HCT116 (cell line): ENCODE data around the gene FAM83D. TPM values are rescaled to one million over a fixed set of nuclear protein-coding genes. Genes with fewer than 3 reads are reported as not detected.

ENCODE experiments used
- ATAC-seq: fragments of 200-7000 bp; cut with Tn5 transposase; 2 replicates; pipeline ENCODE4 v1.9.1; 2020; ENCODE audit warnings: mild to moderate bottlenecking, moderate library complexity
- BruUV-seq: library from RNA; stranded (reverse); fragments of 400-500 nt; replicated peaks from 2 replicates; lab custom pipeline; 2021; lab: Mats Ljungman, UMichigan
- CTCF ChIA-PET: fragments of 300-600 bp; sonication (Branson Sonifier 250); formaldehyde crosslinking; loops from one replicate; lab custom pipeline; 2021; ENCODE audit warnings: antibody characterized with exemption; lab: Charles Lee
- POLR2A ChIA-PET: fragments of 300-600, 350-600 bp; sonication (Branson Sonifier 250); formaldehyde crosslinking; loops from one replicate; lab custom pipeline; 2021; ENCODE audit warnings: antibody characterized with exemption; lab: Charles Lee
- RAD21 ChIA-PET, 2 experiments: fragments of 300-600 bp; sonication (Branson Sonifier 250); formaldehyde crosslinking; loops; one replicate each; lab custom pipeline; 2023; ENCODE audit warnings: low total read pairs in 2 of 2; ENCODE audit not compliant: uncharacterized antibody in 2 of 2, unreplicated experiment in 2 of 2, low non-redundant PET in 1 of 2; lab: Charles Lee
- DNase-seq: peaks from one replicate; pipeline ENCODE4 v3.0.0-alpha.2; 2010; ENCODE audit warnings: low read depth, low spot score
- H2AFZ ChIP-seq: fragments of 200-600 bp; shearing (Covaris generic), sonication (generic); 2 replicates; pipeline ENCODE4 v1.6.1; 2017; ENCODE audit warnings: low read depth, mixed run types, mixed read lengths, antibody characterized with exemption, low read length; ENCODE audit not compliant: poor library complexity, severe bottlenecking
- H3K27ac ChIP-seq: 2 replicates; pipeline ENCODE4 v1.5.1; 2012; ENCODE audit warnings: low read depth, low read length
- H3K27me3 ChIP-seq: fragments of 200-600 bp; sonication (generic); 2 replicates; pipeline ENCODE4 v1.6.1; 2016; ENCODE audit warnings: mixed run types, low read length, mixed read lengths; ENCODE audit not compliant: insufficient read depth
- H3K36me3 ChIP-seq, 2 experiments: fragments of 200-500 bp in 1 of 2; fragments of 200-600 bp in 1 of 2; sonication (Bioruptor generic) in 1 of 2; sonication (generic) in 1 of 2; 2 replicates each; pipeline versions ENCODE4 v1.5.1 to v1.6.1; 2014 to 2016; ENCODE audit warnings: low read length in 2 of 2, inconsistent platforms in 1 of 2, mixed read lengths in 1 of 2, mixed run types in 1 of 2; ENCODE audit not compliant: insufficient read depth in 2 of 2, control insufficient read depth in 1 of 2
- H3K4me1 ChIP-seq, 2 experiments: fragments of 200-600 bp in 1 of 2; sonication (generic) in 1 of 2; 2 replicates each; pipeline versions ENCODE4 v1.5.1 to v1.6.1; 2012 to 2017; ENCODE audit warnings: low read length in 2 of 2, inconsistent platforms in 1 of 2, mild to moderate bottlenecking in 1 of 2, mixed read lengths in 1 of 2, mixed run types in 1 of 2, moderate library complexity in 1 of 2; ENCODE audit not compliant: insufficient read depth in 2 of 2, control insufficient read depth in 1 of 2
- H3K4me2 ChIP-seq: fragments of 200-600 bp; sonication (generic); 2 replicates; pipeline ENCODE4 v1.6.1; 2017; ENCODE audit warnings: mixed run types, low read length, mixed read lengths
- H3K4me3 ChIP-seq, 2 experiments: fragments of 200-600 bp in 1 of 2; sonication (generic) in 1 of 2; replicated peaks in 1 of 2; 2 replicates each; pipeline ENCODE4 v1.5.1; 2011 to 2016; ENCODE audit warnings: low read length in 2 of 2, control low read depth in 1 of 2, low read depth in 1 of 2, mild to moderate bottlenecking in 1 of 2, mixed read lengths in 1 of 2, mixed run types in 1 of 2
- H3K79me2 ChIP-seq: fragments of 200-600 bp; sonication (generic); 2 replicates; pipeline ENCODE4 v1.6.1; 2017; ENCODE audit warnings: mild to moderate bottlenecking, mixed run types, low read length, moderate library complexity, mixed read lengths; ENCODE audit not compliant: insufficient read depth
- H3K9ac ChIP-seq: fragments of 200-600 bp; sonication (generic); 2 replicates; pipeline ENCODE4 v1.6.1; 2016; ENCODE audit warnings: low read length, mixed read lengths
- H3K9me2 ChIP-seq: fragments of 200-600 bp; sonication (generic), shearing (Covaris generic); 2 replicates; pipeline ENCODE4 v1.6.1; 2017; ENCODE audit warnings: mixed run types, mild to moderate bottlenecking, moderate library complexity; ENCODE audit not compliant: insufficient read depth
- H3K9me3 ChIP-seq, 2 experiments: fragments of 200-500 bp in 1 of 2; fragments of 200-600 bp in 1 of 2; sonication (Bioruptor generic) in 1 of 2; sonication (generic) in 1 of 2; 2 replicates each; pipeline ENCODE4 v1.6.1; 2014 to 2017; ENCODE audit warnings: low read length in 2 of 2, mixed read lengths in 2 of 2, inconsistent platforms in 1 of 2, low read depth in 1 of 2, mild to moderate bottlenecking in 1 of 2, mixed run types in 1 of 2, moderate library complexity in 1 of 2; ENCODE audit not compliant: control insufficient read depth in 1 of 2, insufficient read depth in 1 of 2
- H4K20me1 ChIP-seq: fragments of 200-600 bp; sonication (generic), shearing (Covaris generic); 2 replicates; pipeline ENCODE4 v1.6.1; 2017; ENCODE audit warnings: mixed run types, mild to moderate bottlenecking, moderate library complexity; ENCODE audit not compliant: insufficient read depth
- CBX3 ChIP-seq: IDR thresholded peaks from 2 replicates; pipeline ENCODE4 v1.6.1; 2012; ENCODE audit warnings: low read depth
- ELF1 ChIP-seq: IDR thresholded peaks from 2 replicates; pipeline ENCODE4 v1.6.1; 2012; ENCODE audit warnings: low read depth, borderline replicate concordance
- EZH2phosphoT487 ChIP-seq: fragments of 200-600 bp; IDR thresholded peaks from 2 replicates; pipeline ENCODE4 v1.6.1; 2018; ENCODE audit warnings: antibody characterized with exemption, borderline replicate concordance
- JUND ChIP-seq: IDR thresholded peaks from 2 replicates; pipeline ENCODE4 v1.6.1; 2012
- POLR2A ChIP-seq: IDR thresholded peaks from 2 replicates; pipeline ENCODE4 v1.7.0; 2011; ENCODE audit warnings: borderline replicate concordance; ENCODE audit not compliant: insufficient read depth, insufficient read length; ENCODE audit errors: extremely low read depth
- POLR2AphosphoS5 ChIP-seq: IDR thresholded peaks from 2 replicates; pipeline ENCODE4 v1.6.1; 2011; ENCODE audit warnings: mild to moderate bottlenecking, low read depth, low read length, moderate library complexity
- REST ChIP-seq: IDR thresholded peaks from 2 replicates; pipeline ENCODE4 v1.6.1; 2012; ENCODE audit warnings: low read depth
- SP1 ChIP-seq: IDR thresholded peaks from 2 replicates; pipeline ENCODE4 v1.6.1; 2012; ENCODE audit warnings: low read depth
- SRF ChIP-seq: IDR thresholded peaks from 2 replicates; pipeline ENCODE4 v1.6.1; 2012; ENCODE audit warnings: low read depth
- TCF7L2 ChIP-seq: IDR thresholded peaks from 2 replicates; pipeline ENCODE4 v1.7.0; 2011; ENCODE audit warnings: borderline replicate concordance, inconsistent platforms; ENCODE audit not compliant: insufficient read depth, insufficient read length; ENCODE audit errors: extremely low read depth
- YY1 ChIP-seq: IDR thresholded peaks from 2 replicates; pipeline ENCODE4 v1.6.1; 2011; ENCODE audit warnings: low read length, low read depth, moderate library complexity, mild to moderate bottlenecking; ENCODE audit not compliant: insufficient replicate concordance; ENCODE audit errors: extremely low read depth
- intact Hi-C: fragments of 100-400 bp; cut with micrococcal nuclease; formaldehyde crosslinking; loops from 2 replicates; pipeline ENCODE4 v1.10.0; 2022
- total RNA-seq: library from RNA; stranded (reverse); gene quantifications from one replicate; pipeline ENCODE4 v1.2.1, GENCODE V29; 2021; ENCODE audit not compliant: unreplicated experiment

FAM83D gene
- total RNA-seq, 1 experiment from 2014 or later = 51.1 TPM

- POLR2A ChIA-PET = no interaction called here
These were observed 61.6 kb downstream of the FAM83D start for GRCh38 chr20:38987777-38988176.

More at GRCh38 chr20:38987777-38988176, 61.6 kb downstream of the FAM83D start:
- CTCF ChIA-PET = no interaction called here
- Histone ChIP-seq H3K79me2 (peaks cover 5% of the 10 kb centered on the region; the same call in 1 of the 2 replicates), H4K20me1 (0 out of 2 replicates have a peak, but pooled peaks cover 4% of the 10 kb centered on the region), H2AFZ (no peak overlapping the region), H3K9me2 (no peaks in the 10 kb centered on the region), H3K27ac (no peak overlapping the region), H3K9me3 (no peaks in the 10 kb centered on the region), H3K9ac (no peak overlapping the region), H3K4me3 (no peak overlapping the region), H3K27me3 (no peaks in the 10 kb centered on the region), H3K36me3 (peaks cover 2 to 6% of the 10 kb centered on the region in 2 experiments; a peak in 1 of 4 replicates), H3K4me2 (no peak overlapping the region), H3K4me1 (peaks cover 11 to 21% of the 10 kb centered on the region in 2 experiments)
- BruUV-seq = no TSS peak
- RAD21 ChIA-PET = no interaction called here
- TF ChIP-seq POLR2A (no peak), SP1 (no peak), YY1 (no peak), ELF1 (no peak), REST (no peak), POLR2AphosphoS5 (no peak), SRF (no peak), TCF7L2 (no peak), JUND (no peak), EZH2phosphoT487 (no peak), CBX3 (no peak)
- intact Hi-C loops = no loop called here
- DNase-seq (no peak), ATAC-seq (no peak)
